IPS-18c (cell line): Measurements from ENCODE around the gene TTC4.

ENCODE experiments used
- H3K4me3 ChIP-seq: 2 replicates; pipeline ENCODE4 v1.7.0; 2013; ENCODE audit warnings: low read depth, mild to moderate bottlenecking, low read length, moderate library complexity; ENCODE audit not compliant: insufficient read depth
- H3K9me3 ChIP-seq: one replicate; pipeline ENCODE4 v1.6.1; 2013; ENCODE audit warnings: mild to moderate bottlenecking, low read length, moderate library complexity; ENCODE audit not compliant: control insufficient read depth, insufficient read depth

TTC4 gene

DNA sequence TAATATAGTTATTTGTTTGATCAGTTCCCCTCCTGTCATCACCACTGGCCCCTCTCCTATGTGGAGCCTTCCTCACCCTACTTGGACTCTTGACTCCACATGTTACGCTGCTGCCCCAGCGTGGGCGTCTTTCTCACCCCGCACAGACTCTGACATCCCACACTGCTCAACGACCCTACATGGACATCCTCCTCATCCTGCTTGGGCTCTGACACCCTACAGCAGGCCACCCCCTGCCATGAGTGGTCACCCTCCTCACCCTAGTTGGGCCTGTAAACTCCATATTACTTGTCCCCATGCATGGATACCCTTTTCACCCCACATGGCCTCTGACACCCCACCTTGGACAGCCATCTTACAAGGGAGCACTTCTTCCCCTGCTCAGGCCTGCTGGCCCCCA lies 21.0 kb downstream of the TTC4 start:
- Histone ChIP-seq H3K9me3 (no peaks in the 10 kb centered on the region), H3K4me3 (no peak overlapping the region)

DNA sequence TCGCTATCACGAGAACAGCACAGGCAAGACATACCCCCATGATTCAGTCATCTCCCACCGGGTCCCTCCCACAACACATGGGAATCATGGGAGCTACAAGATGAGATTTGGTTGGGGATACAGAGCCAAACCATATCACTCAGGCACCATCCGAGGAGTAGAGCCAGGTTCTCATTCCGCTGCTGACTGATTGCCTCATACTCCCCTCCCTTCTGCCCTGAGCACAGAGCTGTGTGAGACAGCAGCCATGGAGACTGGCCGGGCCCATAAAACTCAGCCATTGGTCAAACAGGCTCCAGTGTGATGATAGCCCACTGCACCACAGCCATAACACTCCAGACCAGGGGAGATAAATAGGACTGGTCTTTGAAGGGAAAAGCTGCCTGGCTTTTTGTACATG lies 22.6 kb downstream of the TTC4 start:
- H3K9me3 ChIP-seq: no peaks in the 10 kb centered on the region
- no peak overlapping the region for H3K4me3 ChIP-seq

GRCh38 chr1:54741531-54741930 lies 25.9 kb downstream of the TTC4 start:
- H3K9me3 ChIP-seq: no peaks in the 10 kb centered on the region
- H3K4me3 ChIP-seq: no peak overlapping the region

DNA sequence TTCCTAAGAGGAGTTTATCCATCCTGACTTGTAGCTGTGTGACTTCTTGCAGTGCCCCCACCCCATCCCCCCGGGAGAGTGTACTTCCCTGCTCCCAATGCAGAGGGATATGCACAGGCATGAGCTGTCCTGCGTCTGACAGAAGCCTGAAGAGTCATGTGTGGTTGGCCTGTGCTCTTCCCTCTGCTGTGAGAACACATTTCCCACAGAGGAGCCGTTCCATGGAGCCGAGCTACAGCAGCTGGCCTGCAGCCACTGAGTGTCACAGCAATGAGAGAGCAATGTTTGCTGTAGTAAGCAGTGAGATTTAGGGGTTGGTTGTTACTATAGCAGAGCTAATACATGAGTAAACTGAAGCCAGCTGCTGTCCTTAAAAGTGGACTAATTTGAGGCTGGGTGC lies 26.6 kb downstream of the TTC4 start:
- H3K9me3 ChIP-seq: no peaks in the 10 kb centered on the region

GRCh38 chr1:54743416-54744226 lies 28.0 kb downstream of the TTC4 start:
- Histone ChIP-seq H3K9me3 (no peaks in the 10 kb centered on the region), H3K4me3 (no peak overlapping the region)

More for the DNA sequence above, 26.6 kb downstream of the TTC4 start:
- H3K4me3 ChIP-seq: no peak overlapping the region

- Histone ChIP-seq H3K4me3 (no peak overlapping the region), H3K9me3 (no peaks in the 10 kb centered on the region)
Measured at GRCh38 chr1:54744696-54745095, 29.0 kb downstream of the TTC4 start.

GRCh38 chr1:54745274-54745673 lies 29.6 kb downstream of the TTC4 start:
- no peaks in the 10 kb centered on the region for H3K9me3 ChIP-seq
- no peak overlapping the region for H3K4me3 ChIP-seq

- Histone ChIP-seq H3K9me3 (no peaks in the 10 kb centered on the region), H3K4me3 (no peak overlapping the region)
Measured at GRCh38 chr1:54745864-54746263, 30.2 kb downstream of the TTC4 start.

- no peaks in the 10 kb centered on the region for H3K9me3 ChIP-seq
- no peak overlapping the region for H3K4me3 ChIP-seq
Measured at GRCh38 chr1:54748094-54748835, 32.6 kb downstream of the TTC4 start.

DNA sequence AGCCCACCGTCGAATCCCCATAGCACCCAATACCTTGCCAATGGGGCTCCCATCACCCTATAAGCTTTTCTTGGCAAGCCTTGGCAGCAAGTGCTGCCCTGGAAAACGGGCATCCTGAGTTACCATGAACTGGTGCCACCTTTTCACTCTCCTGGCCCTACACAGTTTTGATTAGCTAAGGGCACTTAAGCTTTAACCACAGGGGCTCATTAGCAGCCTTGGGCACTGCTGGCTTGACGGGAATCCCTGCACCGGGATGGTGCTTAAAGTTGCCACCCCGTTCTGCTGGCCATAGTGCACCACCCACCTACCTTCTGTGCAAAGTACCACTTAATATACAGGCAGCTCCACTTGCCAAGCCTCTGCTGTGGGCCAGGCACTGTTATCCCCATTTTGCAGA lies 34.9 kb downstream of the TTC4 start:
- Histone ChIP-seq H3K4me3 (no peak overlapping the region), H3K9me3 (no peaks in the 10 kb centered on the region)

DNA sequence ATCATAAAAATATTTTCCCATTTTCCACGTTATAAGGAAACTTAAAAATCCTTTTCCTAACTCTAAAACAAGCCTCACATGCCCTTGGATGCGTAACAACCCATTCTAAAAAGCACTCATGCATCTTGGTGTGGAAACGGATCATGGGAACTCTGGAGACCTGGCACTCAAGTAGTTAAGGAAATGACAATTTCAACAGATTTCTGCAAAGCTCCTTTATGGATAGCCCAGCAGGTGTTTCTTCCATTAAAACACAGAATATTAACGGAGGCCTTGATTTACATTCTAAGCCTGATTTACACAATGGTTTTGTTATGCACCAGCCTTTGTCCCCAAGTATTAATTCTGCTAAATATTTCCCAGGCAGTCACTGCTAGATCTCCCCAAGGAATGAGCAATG lies 35.8 kb downstream of the TTC4 start:
- H3K4me3 ChIP-seq: no peak overlapping the region
- H3K9me3 ChIP-seq: no peaks in the 10 kb centered on the region

DNA sequence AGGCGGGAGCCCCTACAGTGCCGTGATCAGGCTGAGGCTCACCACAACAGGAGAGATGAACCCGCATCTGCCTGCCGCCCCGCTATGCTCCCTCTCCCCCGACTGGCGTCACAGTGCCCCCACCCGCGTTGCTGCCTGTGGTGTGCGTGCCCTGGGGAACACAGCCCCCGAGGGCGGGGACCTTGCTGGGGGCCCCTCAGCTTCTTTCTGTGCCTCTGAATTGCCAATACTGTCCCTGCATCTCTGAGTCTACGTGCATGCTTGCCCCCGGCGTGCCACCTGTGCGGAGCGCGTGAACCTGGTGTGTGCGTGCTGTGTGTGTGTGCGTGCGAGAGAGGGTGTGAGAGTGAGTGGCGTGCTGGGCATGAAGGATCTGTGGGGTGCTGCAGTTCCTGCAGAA lies 38.4 kb downstream of the TTC4 start:
- H3K4me3 ChIP-seq: no peak overlapping the region
- H3K9me3 ChIP-seq: no peaks in the 10 kb centered on the region

DNA sequence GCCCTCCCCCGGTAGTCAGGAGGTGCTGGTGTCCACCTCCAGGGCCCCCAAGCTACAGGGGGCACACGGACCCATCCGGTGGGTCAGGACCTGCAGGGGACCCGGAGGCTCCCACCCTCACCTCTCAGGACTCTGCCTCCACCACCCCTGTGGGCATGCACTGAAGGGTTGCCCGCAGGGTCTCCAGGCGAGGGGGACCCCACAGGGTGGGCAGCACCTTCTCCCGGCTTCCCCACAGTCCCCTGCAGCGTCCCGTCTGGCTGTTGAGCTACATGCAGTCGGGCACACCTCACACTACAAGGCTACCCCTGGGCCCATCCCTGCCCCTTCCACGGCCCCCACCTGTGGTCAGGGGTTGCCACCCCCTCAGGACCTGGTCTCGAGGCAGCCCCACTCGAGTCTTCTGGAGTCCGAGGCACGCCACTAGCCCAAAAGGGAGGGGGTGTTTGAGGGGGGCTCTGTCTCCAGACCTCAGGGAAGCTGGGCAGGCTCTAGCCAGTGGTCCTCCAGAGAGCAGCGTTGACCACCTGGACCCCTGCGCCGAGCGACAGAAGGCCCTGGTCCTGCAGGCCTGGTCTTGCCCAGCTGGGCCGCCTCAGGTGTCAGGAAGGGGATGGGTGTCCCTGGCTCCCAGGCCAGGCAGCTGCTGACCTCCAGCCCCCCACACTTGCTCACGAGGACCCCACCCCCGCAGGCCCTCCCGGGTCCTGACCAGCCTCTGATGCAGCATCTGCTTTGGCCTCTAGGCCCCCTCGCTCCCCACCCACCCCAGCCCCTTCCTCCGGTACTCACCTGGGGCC lies 39.0 kb downstream of the TTC4 start:
- Histone ChIP-seq H3K9me3 (no peaks in the 10 kb centered on the region), H3K4me3 (no peak overlapping the region)

- Histone ChIP-seq H3K9me3 (no peaks in the 10 kb centered on the region), H3K4me3 (no peak overlapping the region)
Measured at GRCh38 chr1:54757833-54758232, 42.2 kb downstream of the TTC4 start.

DNA sequence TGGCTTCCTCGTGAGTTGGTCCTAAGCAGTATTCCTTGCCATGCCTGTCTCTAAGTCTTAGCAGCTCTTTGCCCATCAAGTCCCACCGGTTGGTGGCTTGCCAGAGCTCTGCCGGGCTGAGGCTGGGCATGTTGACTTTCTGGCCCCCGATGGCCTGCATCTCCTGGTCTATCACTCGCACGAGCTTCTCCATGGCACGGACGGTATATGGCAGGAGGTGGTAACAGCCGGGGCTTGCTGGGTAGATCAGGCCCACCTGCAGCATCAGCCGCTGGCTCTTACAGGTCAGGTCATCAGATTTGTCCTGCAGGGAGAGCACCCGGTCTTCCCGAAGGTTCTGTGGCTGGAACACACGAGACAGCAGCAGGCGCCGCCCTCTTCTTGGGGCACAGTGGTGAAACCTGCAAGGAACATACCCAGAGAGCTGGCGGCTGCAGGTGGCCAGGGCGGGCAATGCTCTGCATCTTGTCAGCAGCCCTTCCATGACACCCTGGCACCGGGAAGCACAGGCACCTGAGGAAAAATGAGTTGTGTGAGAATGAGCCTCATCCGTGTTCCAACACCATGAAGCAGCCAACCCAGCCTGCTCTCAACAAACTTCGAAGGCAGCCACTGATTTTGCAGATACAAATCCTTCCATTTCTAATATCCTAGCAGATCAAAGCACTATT lies 43.2 kb downstream of the TTC4 start:
- no peak overlapping the region for H3K4me3 ChIP-seq

GRCh38 chr1:54763816-54764132 lies 48.1 kb downstream of the TTC4 start:
- Histone ChIP-seq H3K4me3 (peak overlapping the region; percentile 89), H3K9me3 (no peaks in the 10 kb centered on the region)

More for the DNA sequence above, 43.2 kb downstream of the TTC4 start:
- no peaks in the 10 kb centered on the region for H3K9me3 ChIP-seq

DNA sequence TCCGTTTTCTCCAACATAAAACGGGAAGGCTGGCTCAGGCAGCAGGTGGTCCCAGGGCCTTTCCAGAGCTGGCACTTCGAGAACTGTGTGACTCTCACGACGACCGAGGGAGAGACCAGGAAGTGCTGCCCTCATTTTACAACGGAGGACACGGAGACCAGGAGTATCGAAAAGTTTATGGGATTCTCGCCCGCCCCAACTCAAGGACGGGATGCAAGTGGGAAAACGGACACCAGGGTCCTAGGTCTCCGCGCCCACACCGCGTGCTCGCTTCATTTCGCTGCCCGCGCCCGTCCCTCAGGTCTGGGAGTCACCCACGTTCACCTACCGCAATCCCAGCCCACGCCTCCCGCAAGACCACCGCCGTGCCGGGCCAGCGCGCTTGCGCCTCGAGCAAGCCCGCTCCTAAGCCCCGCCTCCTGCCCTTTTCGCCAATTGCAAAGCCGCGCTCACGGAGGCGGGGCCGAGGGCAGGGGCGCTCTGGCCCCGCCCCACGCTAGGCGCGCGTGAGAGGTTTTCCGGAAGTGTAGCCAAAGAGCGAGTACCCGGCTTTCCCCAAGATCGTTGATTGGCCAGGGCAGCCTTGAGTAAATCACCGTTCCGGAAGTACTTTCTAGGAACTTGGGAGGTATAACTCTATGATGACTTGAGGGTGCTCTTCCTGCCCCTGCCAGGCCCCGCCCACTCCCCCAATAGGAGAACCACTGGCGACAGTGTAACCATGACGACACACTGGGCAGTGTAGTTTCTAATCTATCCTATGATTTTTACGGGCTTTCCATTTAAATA lies 48.7 kb downstream of the TTC4 start, which contains the start of gene PARS2:
Gene PARS2, minus strand, starts transcription at position 391 of the 789 bp plus-strand sequence. CDS start 5,362 bp downstream, outside the sequence.
- no peaks in the 10 kb centered on the region for H3K9me3 ChIP-seq
- peak within 1 kb of the TSS; percentile 89 for H3K4me3 ChIP-seq
